Activated naive CD4-positive, alpha-beta T cell treated with anti-CD3 and anti-CD28 coated beads, Interleukin-2, amount 50 U/mL, for 72 hours (primary cell): ENCODE data around the gene NT5C1A. TPM values are rescaled to one million over a fixed set of nuclear protein-coding genes. Genes with fewer than 3 reads are reported as not detected.
A peak's percentile ranks its signal among the peaks of the same experiment; 100 is the strongest.

Experiments
- ATAC-seq, 2 donors: fragments of 150-1000 bp; cut with Tn5 transposase; 2 replicates each; pipeline ENCODE4 v1.10.0; 2021; ENCODE audit warnings: mild to moderate bottlenecking in 2 of 2, moderate library complexity in 2 of 2
- DNase-seq, 2 donors: peaks; one replicate each; pipeline ENCODE4 v3.0.0; 2021 to 2022; ENCODE audit warnings: low spot score in 2 of 2
- H3K27ac Mint-ChIP-seq, 2 donors: one replicate each; pipeline ENCODE4 v1.8.0; 2022; ENCODE audit warnings: mild to moderate bottlenecking in 2 of 2, mixed read lengths in 2 of 2
- H3K36me3 Mint-ChIP-seq, 2 donors: one replicate each; pipeline ENCODE4 v1.8.0; 2022; ENCODE audit warnings: mixed read lengths in 2 of 2
- H3K9me3 Mint-ChIP-seq, 2 donors: one replicate each; pipeline ENCODE4 v1.8.0; 2022; ENCODE audit warnings: mixed read lengths in 2 of 2
- total RNA-seq, 2 donors: library from RNA; stranded (reverse); gene quantifications; one replicate each; pipeline ENCODE4 v1.2.3, GENCODE V29; 2022

The NT5C1A gene
- under 1 TPM in 1 of 2 donors, not detected in 1; 0.97 TPM for total RNA-seq

DNA sequence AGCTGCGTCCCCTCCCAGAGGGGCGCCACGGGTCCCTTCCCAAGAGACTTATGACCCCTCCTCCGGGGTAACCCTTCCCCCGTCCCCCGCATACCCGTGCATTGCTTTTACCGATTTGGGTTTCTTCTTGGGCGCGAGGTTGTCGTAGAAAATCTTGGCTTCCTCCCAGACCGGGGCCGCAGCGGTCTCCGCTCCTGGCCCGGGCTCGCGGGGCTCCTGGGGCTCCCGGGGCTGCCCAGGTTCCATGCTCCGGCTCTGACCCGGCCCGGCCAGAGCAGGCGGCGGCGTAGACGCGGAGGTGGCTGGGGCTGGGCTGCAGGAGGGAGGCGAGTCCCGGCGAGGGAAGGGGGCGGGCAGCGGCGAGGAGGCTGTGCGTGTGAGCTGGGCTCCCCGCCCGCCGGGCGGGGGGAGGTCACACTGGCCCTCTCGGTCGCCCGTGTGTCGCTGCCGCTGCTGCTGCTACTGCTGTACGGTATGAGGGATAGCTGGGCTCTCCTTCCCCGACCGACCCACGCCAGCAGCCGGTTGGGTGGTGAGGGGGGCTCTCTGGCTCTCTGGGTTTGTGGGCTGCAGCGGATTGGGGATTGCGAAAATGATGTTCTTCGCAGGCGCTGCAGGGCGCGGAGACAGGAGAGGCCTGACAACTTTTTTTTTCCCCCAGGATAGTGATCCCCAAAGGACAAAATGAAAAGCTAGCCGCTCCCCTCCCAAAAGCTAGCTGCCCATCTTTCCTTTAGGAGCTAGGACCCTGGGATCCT lies at the start of gene NT5C1A:
TSS of gene NT5C1A (minus strand) at position 315 of the 758 bp plus-strand sequence. CDS start at position 246, 69 bp downstream.
- Mint-ChIP-seq H3K9me3 (no peaks in the 10 kb centered on the region), H3K27ac (no peak within 1 kb of the TSS), H3K36me3 (peaks cover 0 to 6% of the 10 kb centered on the region in 2 donors)
- ATAC-seq (peak; percentile 30 to 32), DNase-seq (no peak)

DNA sequence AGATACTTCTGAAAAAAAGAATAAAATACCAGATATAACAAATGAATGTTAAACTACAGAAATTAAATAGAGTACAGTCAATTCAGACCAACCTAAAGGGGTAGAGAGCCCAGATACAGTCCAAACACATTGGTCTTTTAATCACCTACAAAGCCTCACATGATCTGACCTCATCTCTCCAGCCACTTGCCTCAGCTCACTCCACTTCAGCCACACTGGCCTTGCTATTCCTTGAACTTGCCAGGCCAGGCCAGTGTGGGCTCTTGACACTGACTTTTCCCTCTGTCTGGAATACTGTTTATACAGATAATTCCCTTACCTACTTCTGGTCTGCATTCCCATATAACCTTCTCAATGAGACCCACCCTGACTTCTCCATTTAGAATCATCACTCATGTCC lies 49.8 kb upstream of the NT5C1A start:
- no peaks in the 10 kb centered on the region for H3K9me3 Mint-ChIP-seq
- DNase-seq: no peak
- ATAC-seq: no peak

DNA sequence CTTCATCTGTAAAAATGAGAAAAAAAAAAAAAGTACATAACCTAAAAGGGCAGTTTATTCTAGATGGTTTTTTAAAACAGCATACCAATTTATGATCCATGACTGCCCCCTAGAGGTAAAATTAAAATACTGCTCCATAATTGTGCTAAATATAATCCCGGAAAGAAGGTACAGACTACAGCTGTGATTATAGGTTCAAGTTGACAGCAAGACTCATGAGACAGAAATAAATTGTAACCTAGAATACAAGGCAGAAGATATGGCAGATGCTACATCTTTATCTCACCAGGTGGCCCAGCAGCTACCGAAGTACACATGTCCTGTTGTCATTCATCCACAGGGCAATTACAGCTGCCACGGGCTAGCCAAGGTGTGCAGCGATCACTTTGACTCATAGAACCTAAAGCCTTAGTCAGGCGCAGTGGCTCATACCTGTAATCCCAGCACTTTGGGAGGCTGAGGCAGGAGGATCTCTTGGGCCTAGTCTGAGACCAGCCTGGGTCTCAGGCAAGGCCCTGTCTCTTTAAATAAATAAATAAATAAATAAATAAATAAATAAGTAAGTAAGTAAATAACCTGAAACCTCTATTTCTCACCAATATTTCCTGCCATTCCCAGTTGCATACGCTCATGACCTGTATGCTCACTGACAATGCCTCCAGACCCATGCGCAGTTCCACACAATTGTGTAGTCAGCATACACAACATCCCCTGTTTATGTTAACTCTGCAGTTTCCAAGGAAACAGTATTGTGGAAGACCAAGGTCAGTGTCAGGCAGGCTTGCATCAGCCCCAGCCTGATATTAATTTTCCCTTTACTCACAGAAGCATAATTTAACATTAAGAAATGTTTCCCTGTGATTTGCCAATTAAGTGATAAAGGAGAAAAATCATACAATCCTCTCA lies 48.4 kb upstream of the NT5C1A start:
- Mint-ChIP-seq H3K36me3 (no peaks in the 10 kb centered on the region), H3K27ac (no peak overlapping the region), H3K9me3 (no peaks in the 10 kb centered on the region)
- no peak for DNase-seq
- peak; percentile 59 to 87 for ATAC-seq

More for the DNA sequence above, 49.8 kb upstream of the NT5C1A start:
- no peaks in the 10 kb centered on the region for H3K36me3 Mint-ChIP-seq
- H3K27ac Mint-ChIP-seq: no peak overlapping the region

DNA sequence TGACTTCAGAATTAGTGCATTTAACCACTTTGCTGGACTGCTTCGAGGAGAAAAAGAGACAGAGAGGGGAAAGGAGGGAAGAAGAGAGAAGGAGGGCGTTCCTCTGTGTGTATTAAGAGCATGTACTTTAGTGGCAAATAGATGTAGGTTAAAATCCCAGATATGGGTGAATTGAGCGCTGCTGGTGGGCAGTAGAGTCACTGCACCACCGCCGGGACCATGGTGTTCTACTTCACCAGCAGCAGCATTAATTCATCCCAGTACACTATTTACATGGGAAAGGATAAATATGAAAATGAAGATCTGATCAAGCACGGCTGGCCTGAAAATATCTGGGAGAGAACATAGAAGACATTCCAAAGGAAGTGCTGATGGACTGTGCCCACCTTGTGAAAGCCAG lies 45.9 kb upstream of the NT5C1A start:
- DNase-seq (no peak), ATAC-seq (no peak)
- H3K9me3 Mint-ChIP-seq: no peaks in the 10 kb centered on the region
- H3K27ac Mint-ChIP-seq: no peak overlapping the region
- H3K36me3 Mint-ChIP-seq: no peaks in the 10 kb centered on the region

DNA sequence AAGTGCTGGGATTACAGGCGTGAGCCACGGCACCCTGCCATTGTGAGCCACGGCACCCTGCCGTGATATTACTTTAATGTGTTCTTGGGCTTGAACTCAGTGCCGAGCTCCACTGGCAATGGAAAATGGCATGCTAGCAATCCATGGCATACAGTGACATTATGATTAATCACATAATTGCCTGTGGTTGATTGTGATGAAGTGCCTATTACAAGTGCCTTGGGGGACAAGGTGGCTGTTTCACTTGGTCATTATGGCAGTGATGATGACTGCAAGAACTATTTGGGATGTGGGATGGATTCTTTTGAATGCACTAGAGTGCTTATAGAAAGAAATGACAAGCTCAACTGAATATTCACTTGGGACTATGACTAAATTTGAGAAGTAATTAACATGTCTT lies 41.6 kb upstream of the NT5C1A start:
- H3K27ac Mint-ChIP-seq: no peak overlapping the region
- no peaks in the 10 kb centered on the region for H3K9me3 Mint-ChIP-seq
- DNase-seq (no peak), ATAC-seq (no peak)
- no peaks in the 10 kb centered on the region for H3K36me3 Mint-ChIP-seq

DNA sequence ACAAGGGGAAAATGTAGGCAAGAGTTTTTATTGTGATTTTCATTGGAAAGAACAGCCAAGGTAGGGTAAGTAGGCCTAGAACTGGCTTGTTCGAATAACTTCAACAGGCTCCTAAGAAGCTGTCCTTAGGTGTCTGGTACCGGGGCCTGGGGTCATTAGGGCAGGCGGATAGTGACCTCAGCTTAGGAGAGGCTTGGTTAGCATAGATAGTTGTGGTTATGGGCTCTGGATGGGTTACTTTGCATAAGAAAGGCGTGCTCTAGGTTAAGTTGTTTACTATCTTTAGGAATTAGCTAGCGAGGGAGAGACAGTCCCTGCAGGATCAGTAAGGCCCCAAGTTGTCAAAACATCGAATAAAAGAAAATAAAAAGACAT lies 40.0 kb upstream of the NT5C1A start:
- DNase-seq: no peak
- H3K9me3 Mint-ChIP-seq: no peaks in the 10 kb centered on the region
- no peaks in the 10 kb centered on the region for H3K36me3 Mint-ChIP-seq
- no peak overlapping the region for H3K27ac Mint-ChIP-seq
- no peak for ATAC-seq

DNA sequence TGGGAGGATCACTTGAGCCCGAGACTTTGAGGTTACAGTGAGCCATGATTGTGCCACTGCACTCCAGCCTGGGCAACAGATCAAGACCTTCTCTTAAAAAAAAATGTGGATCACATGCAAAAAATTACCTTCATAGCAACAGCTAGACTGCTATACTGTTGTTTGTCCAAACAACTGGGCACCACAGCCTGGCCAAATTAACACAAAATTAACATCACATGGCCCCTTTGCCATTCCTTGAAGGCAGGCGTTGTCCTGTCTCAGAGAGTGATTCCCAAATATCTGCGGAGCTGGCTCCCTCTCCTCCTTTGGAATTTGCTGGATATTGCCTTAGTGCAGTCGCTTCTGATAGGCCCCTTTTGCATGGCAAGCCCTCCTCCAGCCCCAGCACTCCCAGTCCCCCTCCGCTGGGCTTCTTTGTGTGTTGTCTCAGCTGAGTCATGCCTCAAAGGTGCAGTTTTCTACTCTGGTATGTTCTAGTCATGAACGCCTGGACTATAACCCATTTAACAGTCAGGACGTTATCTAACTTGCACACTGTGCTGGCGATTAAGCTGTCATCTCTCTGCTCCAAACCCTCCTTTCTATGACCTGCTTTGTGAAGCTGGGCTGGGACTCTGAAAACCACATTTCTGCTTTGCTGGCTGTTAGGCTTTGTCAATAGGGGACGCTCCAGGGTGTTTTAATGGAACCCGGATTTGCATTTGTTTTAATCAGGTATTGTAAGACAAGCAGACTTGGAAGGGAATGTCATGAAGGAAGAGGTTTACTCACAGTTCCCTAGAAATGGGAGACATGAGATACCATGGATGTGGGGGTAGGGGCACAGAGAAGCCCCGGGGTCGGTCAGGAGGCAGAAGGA lies 39.4 kb upstream of the NT5C1A start:
- ATAC-seq: no peak
- no peak overlapping the region for H3K27ac Mint-ChIP-seq
- no peaks in the 10 kb centered on the region for H3K9me3 Mint-ChIP-seq
- DNase-seq: no peak
- H3K36me3 Mint-ChIP-seq: no peaks in the 10 kb centered on the region

DNA sequence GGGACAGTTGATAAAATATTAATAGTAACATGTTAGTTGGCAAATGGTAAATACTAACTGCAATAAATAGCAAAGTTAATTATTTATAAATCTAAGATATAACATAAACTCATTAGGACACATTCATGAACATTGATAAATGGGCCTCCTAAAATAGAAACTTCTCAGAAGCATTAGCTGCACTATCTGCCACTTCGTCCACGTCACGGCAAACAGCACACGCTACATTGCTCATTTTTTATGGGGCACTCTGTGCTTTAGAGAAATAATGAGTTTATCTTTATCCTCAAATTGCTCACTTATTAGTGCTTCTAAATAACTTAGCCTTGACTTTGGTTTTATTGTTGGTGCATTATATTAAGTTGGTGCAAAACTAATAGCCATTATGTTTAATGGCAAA lies 35.6 kb upstream of the NT5C1A start:
- Mint-ChIP-seq H3K36me3 (no peaks in the 10 kb centered on the region), H3K27ac (no peak overlapping the region), H3K9me3 (no peaks in the 10 kb centered on the region)
- no peak for ATAC-seq
- no peak for DNase-seq

DNA sequence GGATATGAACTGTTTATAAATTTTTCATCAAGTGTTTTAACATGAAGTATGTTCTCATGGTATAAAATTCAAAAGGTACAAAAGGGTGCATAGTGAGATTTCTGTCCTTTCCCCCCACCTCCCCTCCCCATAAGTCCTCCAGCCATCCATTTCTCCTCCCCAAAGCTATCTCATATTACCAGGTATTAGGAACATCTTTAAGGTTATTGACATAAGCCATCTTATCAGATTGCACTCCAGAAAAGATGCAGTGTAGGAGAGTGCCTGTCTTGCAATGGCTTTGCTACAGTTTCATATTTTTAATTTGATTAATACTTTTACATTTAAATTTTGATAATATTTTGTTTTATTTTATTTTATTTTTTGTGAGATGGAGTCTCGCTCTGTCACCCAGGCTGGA lies 32.9 kb upstream of the NT5C1A start:
- ATAC-seq (no peak), DNase-seq (no peak)
- no peaks in the 10 kb centered on the region for H3K9me3 Mint-ChIP-seq
- H3K27ac Mint-ChIP-seq: no peak overlapping the region
- no peaks in the 10 kb centered on the region for H3K36me3 Mint-ChIP-seq

DNA sequence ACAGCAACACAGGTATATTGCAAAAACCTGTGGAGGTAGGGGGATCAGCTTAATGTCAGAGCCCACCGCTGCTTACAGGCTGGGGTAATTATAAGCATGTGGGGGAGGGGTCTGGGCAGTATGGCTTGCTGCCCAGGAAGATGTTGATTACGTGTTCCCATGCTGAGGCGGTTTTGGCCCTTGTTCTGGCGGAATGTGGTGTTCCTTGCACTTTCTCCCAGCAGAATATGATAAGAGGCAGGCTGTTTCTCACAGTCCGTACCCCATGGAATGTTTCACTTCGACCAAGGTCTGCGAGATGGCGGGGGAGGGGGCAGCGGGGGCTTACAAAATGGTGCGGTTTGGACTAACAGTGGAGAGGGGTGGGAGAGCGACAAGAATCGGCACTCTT lies 29.1 kb upstream of the NT5C1A start:
- no peak for DNase-seq
- H3K27ac Mint-ChIP-seq: no peak overlapping the region
- no peaks in the 10 kb centered on the region for H3K9me3 Mint-ChIP-seq
- no peaks in the 10 kb centered on the region for H3K36me3 Mint-ChIP-seq
- no peak for ATAC-seq

DNA sequence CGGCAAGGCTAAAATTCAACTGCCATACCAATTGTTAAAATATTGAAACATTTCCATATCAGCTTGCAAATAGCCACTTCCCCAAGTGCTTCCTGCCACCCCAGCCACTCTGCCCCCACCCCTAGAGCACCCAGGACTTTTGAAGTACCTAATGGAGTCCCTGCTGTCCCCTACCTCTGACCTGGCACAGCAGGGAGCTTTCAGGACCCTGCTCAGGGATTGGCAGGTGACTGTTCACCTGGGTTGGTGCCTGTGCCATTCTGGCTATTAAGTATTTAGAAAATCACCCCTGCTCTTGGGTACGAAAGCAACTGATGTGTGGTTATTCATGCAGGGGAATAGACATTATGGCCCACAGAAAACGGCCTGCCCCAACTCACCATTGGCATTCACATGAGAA lies 28.4 kb upstream of the NT5C1A start:
- Mint-ChIP-seq H3K9me3 (no peaks in the 10 kb centered on the region), H3K27ac (no peak overlapping the region), H3K36me3 (no peaks in the 10 kb centered on the region)
- DNase-seq (no peak), ATAC-seq (no peak)

DNA sequence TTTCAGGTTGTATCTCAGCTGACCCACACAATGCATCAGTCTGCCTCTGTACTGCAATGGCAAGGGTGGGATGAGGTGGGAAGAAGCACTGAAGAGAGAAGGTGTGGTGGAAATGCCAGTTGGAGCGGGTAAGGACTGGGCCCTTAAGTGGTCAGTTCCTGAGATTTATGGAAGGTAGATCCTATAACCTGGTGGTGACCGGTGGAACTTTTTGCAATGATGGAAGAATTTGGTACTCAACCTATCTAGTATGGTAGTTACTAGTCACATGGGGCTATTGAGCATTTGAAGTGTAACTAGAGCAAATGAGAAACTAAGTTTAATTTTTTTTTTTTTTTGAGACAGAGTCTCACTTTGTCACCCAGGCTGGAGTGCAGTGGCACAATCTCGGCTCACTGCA lies 27.5 kb upstream of the NT5C1A start:
- Mint-ChIP-seq H3K36me3 (no peaks in the 10 kb centered on the region), H3K9me3 (no peaks in the 10 kb centered on the region), H3K27ac (no peak overlapping the region)
- ATAC-seq (no peak), DNase-seq (no peak)

DNA sequence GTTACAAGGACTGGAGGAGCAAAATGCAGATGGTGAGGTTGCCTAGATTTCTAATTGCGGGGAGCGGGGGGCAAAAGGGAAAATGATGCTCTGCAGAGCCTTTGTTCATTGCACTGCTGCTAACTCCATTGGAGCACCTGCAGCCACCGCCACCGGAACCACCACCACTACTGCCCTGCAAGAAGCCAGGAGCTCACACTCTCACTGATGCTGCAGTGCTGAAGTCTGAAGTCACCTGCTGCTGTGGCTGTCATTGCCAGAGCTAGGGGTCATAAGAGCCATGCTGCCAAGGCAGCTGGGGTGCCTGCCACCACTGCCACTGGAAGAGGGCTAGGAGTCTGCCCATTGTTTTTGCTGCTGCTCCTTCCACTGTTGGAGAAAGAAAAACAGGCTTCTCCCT lies 26.7 kb upstream of the NT5C1A start:
- DNase-seq: no peak
- ATAC-seq: no peak
- H3K9me3 Mint-ChIP-seq: no peaks in the 10 kb centered on the region
- no peak overlapping the region for H3K27ac Mint-ChIP-seq
- no peaks in the 10 kb centered on the region for H3K36me3 Mint-ChIP-seq

DNA sequence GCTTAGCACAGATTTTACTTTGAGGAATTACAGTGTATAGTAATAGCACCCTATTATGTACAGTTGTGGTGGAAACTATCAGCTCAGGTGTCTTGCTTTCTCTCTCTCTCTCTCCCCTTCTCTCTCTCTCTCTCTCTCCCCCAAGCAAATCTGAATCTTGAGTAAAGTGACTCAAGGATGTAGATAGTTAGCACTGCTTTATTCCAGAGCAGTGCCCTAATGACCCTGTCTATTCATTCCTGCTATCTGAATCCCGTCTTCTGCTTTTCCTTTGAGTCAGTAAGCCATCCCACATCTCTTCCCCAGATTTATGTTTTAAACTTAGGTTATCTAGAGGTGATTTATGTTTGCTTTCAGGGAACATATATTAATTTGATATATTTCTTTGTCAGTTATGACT lies 24.5 kb upstream of the NT5C1A start:
- Mint-ChIP-seq H3K27ac (no peak overlapping the region), H3K36me3 (no peaks in the 10 kb centered on the region), H3K9me3 (no peaks in the 10 kb centered on the region)
- DNase-seq (no peak), ATAC-seq (no peak)

DNA sequence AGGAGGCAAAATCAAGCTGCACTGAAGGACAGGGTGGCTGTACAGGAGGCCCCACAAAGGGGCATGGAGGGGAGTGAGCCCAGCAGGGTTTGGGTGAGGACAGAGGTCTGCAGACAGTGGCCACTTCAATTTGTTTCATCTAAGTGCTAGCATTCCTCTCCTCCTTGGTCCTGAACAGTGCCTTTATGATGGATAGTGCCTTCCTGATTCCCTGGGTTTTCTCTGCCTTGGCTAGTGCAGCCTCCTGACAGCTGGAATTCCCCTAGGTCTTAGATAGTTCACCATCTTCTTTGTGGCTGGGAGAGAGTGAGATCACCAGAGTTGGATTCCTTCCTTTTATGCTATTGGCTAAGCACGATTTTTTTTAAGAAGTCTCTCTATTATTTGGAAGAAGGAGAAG lies 23.1 kb upstream of the NT5C1A start:
- Mint-ChIP-seq H3K27ac (no peak overlapping the region), H3K36me3 (no peaks in the 10 kb centered on the region), H3K9me3 (no peaks in the 10 kb centered on the region)
- peak in 1 of 2 donors; percentile 18 for DNase-seq
- ATAC-seq: no peak

DNA sequence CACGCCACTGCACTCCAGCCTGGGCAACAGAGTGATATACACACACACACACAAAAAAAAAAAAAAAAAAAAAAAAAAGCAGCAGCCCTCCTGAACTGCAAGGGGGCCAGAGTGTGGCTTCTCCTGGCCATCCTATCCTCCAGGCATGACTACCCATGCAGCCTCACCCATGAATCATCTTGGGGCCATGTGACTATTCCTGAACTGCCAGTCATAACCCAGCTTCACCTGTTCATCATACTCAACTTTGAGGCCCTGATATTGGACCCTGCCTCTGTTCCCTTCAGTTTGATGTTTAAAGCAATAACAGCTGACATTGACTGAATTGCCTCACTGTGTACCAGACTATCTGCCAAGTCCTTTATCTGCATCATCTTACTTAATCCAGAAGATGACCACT lies 22.1 kb upstream of the NT5C1A start:
- Mint-ChIP-seq H3K9me3 (no peaks in the 10 kb centered on the region), H3K27ac (no peak overlapping the region), H3K36me3 (no peaks in the 10 kb centered on the region)
- DNase-seq (peak in 1 of 2 donors; percentile 34), ATAC-seq (peak; percentile 45 to 50)
